Neural progenitor cell (in vitro differentiated cells): ENCODE results near the gene KXD1. TPM values are rescaled to one million over a fixed set of nuclear protein-coding genes. Genes with fewer than 3 reads are reported as not detected.

ENCODE experiments used
- DNase-seq: peaks from one replicate; pipeline ENCODE4 v3.0.0-alpha.2; 2016; ENCODE audit warnings: low spot score
- H2AFZ ChIP-seq: fragments of 200-600 bp; sonication (generic); replicated peaks from 2 replicates; pipeline ENCODE4 v1.6.1; 2016; ENCODE audit warnings: antibody characterized with exemption
- H3F3A ChIP-seq: fragments of 200-600 bp; sonication (generic); 2 replicates; pipeline ENCODE4 v1.6.1; 2016; ENCODE audit warnings: antibody characterized with exemption, low read depth
- H3K27ac ChIP-seq: fragments of 200-600 bp; sonication (generic); 2 replicates; pipeline ENCODE4 v1.5.1; 2016; ENCODE audit warnings: mild to moderate bottlenecking
- H3K27me3 ChIP-seq: fragments of 200-600 bp; sonication (generic); 2 replicates; pipeline ENCODE4 v1.6.1; 2016; ENCODE audit warnings: mild to moderate bottlenecking, moderate library complexity
- H3K36me3 ChIP-seq: fragments of 200-600 bp; sonication (generic); 2 replicates; pipeline ENCODE4 v1.5.1; 2016
- H3K4me1 ChIP-seq: fragments of 200-600 bp; sonication (generic); 2 replicates; pipeline ENCODE4 v1.6.1; 2016; ENCODE audit warnings: mixed run types
- H3K4me2 ChIP-seq: fragments of 200-600 bp; sonication (generic); 2 replicates; pipeline ENCODE4 v1.6.1; 2016
- H3K4me3 ChIP-seq: fragments of 200-600 bp; sonication (generic); 2 replicates; pipeline ENCODE4 v1.5.1; 2016
- H3K79me2 ChIP-seq: fragments of 200-600 bp; sonication (generic); 2 replicates; pipeline ENCODE4 v1.6.1; 2016; ENCODE audit warnings: low read depth
- H3K9ac ChIP-seq: fragments of 200-600 bp; sonication (generic); 2 replicates; pipeline ENCODE4 v1.6.1; 2016
- H3K9me3 ChIP-seq: fragments of 200-600 bp; sonication (generic); 2 replicates; pipeline ENCODE4 v1.5.1; 2016; ENCODE audit warnings: low read depth
- H4K20me1 ChIP-seq: fragments of 200-600 bp; sonication (generic); 2 replicates; pipeline ENCODE4 v1.6.1; 2016; ENCODE audit warnings: low read depth
- H3K27ac Mint-ChIP-seq: 3 replicates; pipeline ENCODE4 v1.8.0; 2021; ENCODE audit warnings: mixed read lengths
- H3K27me3 Mint-ChIP-seq: 2 replicates; pipeline ENCODE4 v1.8.0; 2022; ENCODE audit warnings: low read depth, mild to moderate bottlenecking, inconsistent platforms, moderate library complexity, mixed read lengths; ENCODE audit not compliant: insufficient read depth
- H3K36me3 Mint-ChIP-seq: 3 replicates; pipeline ENCODE4 v1.8.0; 2021; ENCODE audit warnings: mixed read lengths
- H3K4me1 Mint-ChIP-seq: 3 replicates; pipeline ENCODE4 v1.8.0; 2021; ENCODE audit warnings: mixed read lengths
- H3K4me3 Mint-ChIP-seq: 3 replicates; pipeline ENCODE4 v1.8.0; 2021; ENCODE audit warnings: mild to moderate bottlenecking, moderate library complexity, mixed read lengths
- H3K9me3 Mint-ChIP-seq: 3 replicates; pipeline ENCODE4 v1.8.0; 2020; ENCODE audit warnings: mixed read lengths
- EZH2 ChIP-seq: fragments of 200-600 bp; sonication (generic); IDR thresholded peaks from 2 replicates; pipeline ENCODE4 v1.6.1; 2017; ENCODE audit warnings: antibody characterized with exemption, mild to moderate bottlenecking, moderate library complexity
- EZH2phosphoT487 ChIP-seq: fragments of 200-600 bp; sonication (generic); IDR thresholded peaks from 2 replicates; pipeline ENCODE4 v1.6.1; 2017; ENCODE audit warnings: antibody characterized with exemption
- total RNA-seq: library from RNA; depleted of rRNA; stranded (reverse); fragments of >200 nt; gene quantifications from 2 replicates; pipeline ENCODE4 v1.2.3, GENCODE V29; 2015; ENCODE audit warnings: low replicate concordance
- TF ChIP-seq, protein P1 (sequence below): fragments of 200-600 bp; sonication (generic); IDR thresholded peaks from 2 replicates; pipeline ENCODE4 v1.5.1; 2017; ENCODE audit warnings: antibody characterized with exemption, mild to moderate bottlenecking

KXD1 gene
- total RNA-seq, 1 donor from 2014 or later: 82.7 TPM

GRCh38 chr19:18587962-18588610, 30.4 kb downstream of the KXD1 start:
- Histone ChIP-seq H3K79me2 (no peaks in the 10 kb centered on the region), H4K20me1 (peaks cover 7% of the 10 kb centered on the region), H3K27ac (no peak overlapping the region), H3K4me1 (no peaks in the 10 kb centered on the region), H2AFZ (peak overlapping the region; percentile 61), H3F3A (peaks cover 42% of the 10 kb centered on the region), H3K9me3 (no peaks in the 10 kb centered on the region), H3K27me3 (no peaks in the 10 kb centered on the region), H3K4me3 (peak overlapping the region; percentile 87), H3K36me3 (no peaks in the 10 kb centered on the region), H3K9ac (no peak overlapping the region), H3K4me2 (peak overlapping the region; percentile 87)
- Mint-ChIP-seq H3K27ac (peak overlapping the region; percentile 70), H3K4me1 (peaks cover 20% of the 10 kb centered on the region), H3K27me3 (peaks cover 23% of the 10 kb centered on the region), H3K36me3 (peaks cover 2% of the 10 kb centered on the region), H3K9me3 (peaks cover 3% of the 10 kb centered on the region), H3K4me3 (peak overlapping the region; percentile 88)
- TF ChIP-seq EZH2phosphoT487: no peak
- no peak for TF ChIP-seq EZH2
- DNase-seq: no peak

DNA sequence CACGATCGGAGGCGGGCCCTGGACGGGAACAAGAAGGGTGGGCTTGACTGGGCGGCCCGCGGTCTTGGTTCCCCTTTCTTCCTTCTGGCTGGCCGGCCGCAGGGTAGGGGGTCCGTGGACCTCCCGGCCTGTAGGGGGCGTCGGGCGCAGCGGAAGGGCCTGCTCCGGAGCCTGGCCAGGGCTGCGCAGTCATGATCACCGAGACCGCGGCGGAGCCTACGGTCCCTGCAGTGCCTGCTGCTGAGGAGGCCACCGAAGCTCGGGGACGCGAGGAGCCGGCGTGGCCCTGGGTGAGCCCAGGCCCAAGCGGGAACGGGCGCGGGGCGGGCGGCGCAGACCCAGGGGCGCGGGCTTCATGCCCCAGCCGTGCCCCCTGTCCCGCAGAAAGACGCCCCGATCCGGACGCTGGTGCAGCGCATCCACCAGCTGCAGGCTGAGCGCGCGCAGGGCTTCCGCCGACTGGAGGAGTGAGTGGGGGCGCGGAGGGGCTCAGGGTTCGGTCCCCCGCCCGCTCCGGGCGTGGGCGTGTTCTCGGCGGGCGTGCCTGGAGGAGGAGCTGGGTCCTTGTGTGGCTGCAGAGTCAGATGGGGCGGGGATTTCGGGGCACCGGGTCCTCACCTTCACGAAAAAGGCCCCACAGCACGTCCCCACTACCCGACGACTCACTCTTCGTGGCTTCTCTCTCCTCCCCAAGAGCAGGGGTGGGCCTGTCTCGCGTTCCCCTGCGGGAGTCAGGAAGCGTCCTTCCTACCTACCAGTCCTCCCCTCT, 31.1 kb downstream of the KXD1 start, which contains the start of gene REX1BD:
REX1BD (plus strand) TSS at position 188 of the 769 bp plus-strand sequence; CDS start at position 192, 4 bp downstream.
- H3K9me3 Mint-ChIP-seq: peaks cover 3% of the 10 kb centered on the region
- peak within 1 kb of the TSS; percentile 88 for H3K4me3 Mint-ChIP-seq
- peak within 1 kb of the TSS; percentile 70 for H3K27ac Mint-ChIP-seq

GRCh38 chr19:18589380-18590272, 32.0 kb downstream of the KXD1 start:
- peaks cover 21% of the 10 kb centered on the region for H3K27me3 Mint-ChIP-seq
- H3K27me3 ChIP-seq: peaks cover 10% of the 10 kb centered on the region
- H3K27ac ChIP-seq: peak overlapping the region; percentile 66
- peak overlapping the region; percentile 87 for H3K4me3 ChIP-seq
- peaks cover 3% of the 10 kb centered on the region for H3K9me3 Mint-ChIP-seq
- H3K36me3 Mint-ChIP-seq: peaks cover 2% of the 10 kb centered on the region
- H2AFZ ChIP-seq: no peak overlapping the region
- H3K4me3 Mint-ChIP-seq: peak overlapping the region; percentile 88
- H3K27ac Mint-ChIP-seq: peak overlapping the region; percentile 46
- peaks cover 51% of the 10 kb centered on the region for H3F3A ChIP-seq
- H3K9ac ChIP-seq: peak overlapping the region; percentile 51
- peaks cover 25% of the 10 kb centered on the region for H3K4me1 Mint-ChIP-seq
- no peaks in the 10 kb centered on the region for H3K9me3 ChIP-seq
- peaks cover 10% of the 10 kb centered on the region for H3K4me1 ChIP-seq
- peak overlapping the region; percentile 87 for H3K4me2 ChIP-seq
- peak; percentile 90 for DNase-seq
- peaks cover 7% of the 10 kb centered on the region for H4K20me1 ChIP-seq
- no peaks in the 10 kb centered on the region for H3K79me2 ChIP-seq
- TF ChIP-seq EZH2 (no peak), EZH2phosphoT487 (no peak)
- TF ChIP-seq, protein P1, sequence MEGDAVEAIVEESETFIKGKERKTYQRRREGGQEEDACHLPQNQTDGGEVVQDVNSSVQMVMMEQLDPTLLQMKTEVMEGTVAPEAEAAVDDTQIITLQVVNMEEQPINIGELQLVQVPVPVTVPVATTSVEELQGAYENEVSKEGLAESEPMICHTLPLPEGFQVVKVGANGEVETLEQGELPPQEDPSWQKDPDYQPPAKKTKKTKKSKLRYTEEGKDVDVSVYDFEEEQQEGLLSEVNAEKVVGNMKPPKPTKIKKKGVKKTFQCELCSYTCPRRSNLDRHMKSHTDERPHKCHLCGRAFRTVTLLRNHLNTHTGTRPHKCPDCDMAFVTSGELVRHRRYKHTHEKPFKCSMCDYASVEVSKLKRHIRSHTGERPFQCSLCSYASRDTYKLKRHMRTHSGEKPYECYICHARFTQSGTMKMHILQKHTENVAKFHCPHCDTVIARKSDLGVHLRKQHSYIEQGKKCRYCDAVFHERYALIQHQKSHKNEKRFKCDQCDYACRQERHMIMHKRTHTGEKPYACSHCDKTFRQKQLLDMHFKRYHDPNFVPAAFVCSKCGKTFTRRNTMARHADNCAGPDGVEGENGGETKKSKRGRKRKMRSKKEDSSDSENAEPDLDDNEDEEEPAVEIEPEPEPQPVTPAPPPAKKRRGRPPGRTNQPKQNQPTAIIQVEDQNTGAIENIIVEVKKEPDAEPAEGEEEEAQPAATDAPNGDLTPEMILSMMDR: peak; percentile 21
- H3K36me3 ChIP-seq: no peaks in the 10 kb centered on the region

More for the DNA sequence above, 31.1 kb downstream of the KXD1 start, which contains the start of gene REX1BD:
- Histone ChIP-seq H4K20me1 (peaks cover 7% of the 10 kb centered on the region), H3K79me2 (no peaks in the 10 kb centered on the region), H3K27ac (peak within 1 kb of the TSS; percentile 66), H3K4me1 (peaks cover 6% of the 10 kb centered on the region), H3K9ac (peak within 1 kb of the TSS; percentile 51), H3K27me3 (peaks cover 6% of the 10 kb centered on the region), H3F3A (peaks cover 48% of the 10 kb centered on the region), H3K36me3 (no peaks in the 10 kb centered on the region), H3K9me3 (no peaks in the 10 kb centered on the region), H3K4me2 (peak within 1 kb of the TSS; percentile 87), H2AFZ (peak within 1 kb of the TSS; percentile 61), H3K4me3 (peak within 1 kb of the TSS; percentile 87)
- peaks cover 23% of the 10 kb centered on the region for H3K27me3 Mint-ChIP-seq
- H3K36me3 Mint-ChIP-seq: peaks cover 2% of the 10 kb centered on the region
- TF ChIP-seq EZH2phosphoT487: no peak
- TF ChIP-seq, protein P1: peak; percentile 94
- DNase-seq: peak; percentile 92
- H3K4me1 Mint-ChIP-seq: peaks cover 23% of the 10 kb centered on the region
